PC-3 (cell line): ENCODE measurements around the gene VPS13A.

Source experiments
- EZH2 ChIP-seq: fragments of 300-600 bp; sonication (generic); IDR thresholded peaks from one replicate; pipeline ENCODE4 v1.6.1; 2017; ENCODE audit warnings: antibody characterized with exemption, mild to moderate bottlenecking, low read length; ENCODE audit not compliant: unreplicated experiment
- EZH2phosphoT487 ChIP-seq: fragments of 300-600 bp; sonication (generic); IDR thresholded peaks from 2 replicates; pipeline ENCODE4 v1.6.1; 2018; ENCODE audit warnings: mild to moderate bottlenecking, antibody characterized with exemption, low read length, borderline replicate concordance
- TF ChIP-seq, protein P1 (sequence below): fragments of 300-600 bp; sonication (generic); conservative IDR thresholded peaks from 2 replicates; pipeline ENCODE4 v1.5.1; 2017; ENCODE audit warnings: antibody characterized with exemption, low read depth, mild to moderate bottlenecking, low read length

DNA sequence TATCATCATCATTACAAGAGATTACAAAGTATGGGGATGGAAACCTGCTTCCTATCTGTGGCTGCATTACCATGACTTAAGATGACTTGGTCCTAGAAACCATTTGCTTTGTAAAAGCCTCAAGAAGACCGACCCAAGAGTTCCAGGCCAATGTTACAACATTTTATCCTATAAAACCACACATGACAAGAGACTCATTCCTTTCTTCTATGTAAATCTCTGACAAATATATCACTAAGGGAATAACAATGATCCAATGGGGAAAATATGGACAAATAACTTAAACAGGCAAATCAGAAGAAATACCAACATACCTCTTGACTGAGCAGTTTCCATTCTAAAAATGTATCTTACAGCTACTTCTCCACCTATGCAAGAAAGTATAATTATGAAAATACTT is 44.3 kb upstream of the VPS13A start:
- TF ChIP-seq, protein P1, sequence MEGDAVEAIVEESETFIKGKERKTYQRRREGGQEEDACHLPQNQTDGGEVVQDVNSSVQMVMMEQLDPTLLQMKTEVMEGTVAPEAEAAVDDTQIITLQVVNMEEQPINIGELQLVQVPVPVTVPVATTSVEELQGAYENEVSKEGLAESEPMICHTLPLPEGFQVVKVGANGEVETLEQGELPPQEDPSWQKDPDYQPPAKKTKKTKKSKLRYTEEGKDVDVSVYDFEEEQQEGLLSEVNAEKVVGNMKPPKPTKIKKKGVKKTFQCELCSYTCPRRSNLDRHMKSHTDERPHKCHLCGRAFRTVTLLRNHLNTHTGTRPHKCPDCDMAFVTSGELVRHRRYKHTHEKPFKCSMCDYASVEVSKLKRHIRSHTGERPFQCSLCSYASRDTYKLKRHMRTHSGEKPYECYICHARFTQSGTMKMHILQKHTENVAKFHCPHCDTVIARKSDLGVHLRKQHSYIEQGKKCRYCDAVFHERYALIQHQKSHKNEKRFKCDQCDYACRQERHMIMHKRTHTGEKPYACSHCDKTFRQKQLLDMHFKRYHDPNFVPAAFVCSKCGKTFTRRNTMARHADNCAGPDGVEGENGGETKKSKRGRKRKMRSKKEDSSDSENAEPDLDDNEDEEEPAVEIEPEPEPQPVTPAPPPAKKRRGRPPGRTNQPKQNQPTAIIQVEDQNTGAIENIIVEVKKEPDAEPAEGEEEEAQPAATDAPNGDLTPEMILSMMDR, result no peak
- TF ChIP-seq EZH2, result no peak
- no peak for TF ChIP-seq EZH2phosphoT487
